ENCODE measurements around the gene ZCCHC7. TPM values are rescaled to one million over a fixed set of nuclear protein-coding genes. Genes with fewer than 3 reads are reported as not detected.

The ZCCHC7 gene
- total RNA-seq, 1 donor from 2014 or later, result 25.1 TPM

DNA sequence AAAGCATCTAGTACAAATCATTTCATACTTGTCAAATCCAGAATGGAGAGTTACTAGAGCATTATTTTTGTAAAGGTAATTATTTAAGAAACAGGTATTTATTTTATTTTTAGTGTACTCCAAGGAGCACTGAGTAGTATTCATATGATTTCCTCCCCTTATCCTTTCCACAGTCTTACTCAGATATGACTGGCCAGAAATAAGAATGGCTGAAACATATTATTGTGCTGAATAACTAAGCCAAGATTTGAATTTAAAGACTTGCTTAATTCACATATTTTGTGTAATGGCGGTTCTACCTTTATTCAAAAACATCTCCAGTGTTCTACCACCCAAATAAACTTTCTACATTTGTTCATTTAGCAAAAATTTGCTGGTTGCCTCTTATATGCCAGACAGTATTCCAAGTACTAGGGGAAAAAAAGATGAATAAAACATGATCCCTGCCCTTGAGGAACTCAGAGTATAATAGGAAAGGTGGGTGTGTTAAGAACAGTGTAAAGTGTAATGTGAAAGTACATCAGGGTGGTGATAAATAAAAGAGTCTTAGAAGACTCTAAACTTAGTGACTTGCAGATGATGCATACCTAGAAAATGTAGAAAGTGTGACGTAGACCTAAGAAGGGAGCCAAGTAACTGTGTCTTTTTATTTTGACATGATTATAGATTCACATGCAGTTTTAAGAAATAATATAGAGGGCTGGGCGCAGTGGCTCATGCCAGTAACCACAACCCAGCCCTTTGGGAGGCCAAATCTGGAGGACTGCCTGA, 191.7 kb downstream of the ZCCHC7 start:
- intact Hi-C loops (cut with DNase I), result no loop called here
- Histone ChIP-seq H3K36me3 (peaks cover 0 to 8% of the 10 kb centered on the region in 2 donors), H3K27ac (no peak overlapping the region), H3K4me1 (no peaks in the 10 kb centered on the region), H3K4me3 (no peak overlapping the region), H3K9me3 (no peaks in the 10 kb centered on the region), H3K27me3 (no peaks in the 10 kb centered on the region)
- DNase-seq (ENCODE audit: low spot score in 2 of 2), result no peak
- TF ChIP-seq, protein P1, sequence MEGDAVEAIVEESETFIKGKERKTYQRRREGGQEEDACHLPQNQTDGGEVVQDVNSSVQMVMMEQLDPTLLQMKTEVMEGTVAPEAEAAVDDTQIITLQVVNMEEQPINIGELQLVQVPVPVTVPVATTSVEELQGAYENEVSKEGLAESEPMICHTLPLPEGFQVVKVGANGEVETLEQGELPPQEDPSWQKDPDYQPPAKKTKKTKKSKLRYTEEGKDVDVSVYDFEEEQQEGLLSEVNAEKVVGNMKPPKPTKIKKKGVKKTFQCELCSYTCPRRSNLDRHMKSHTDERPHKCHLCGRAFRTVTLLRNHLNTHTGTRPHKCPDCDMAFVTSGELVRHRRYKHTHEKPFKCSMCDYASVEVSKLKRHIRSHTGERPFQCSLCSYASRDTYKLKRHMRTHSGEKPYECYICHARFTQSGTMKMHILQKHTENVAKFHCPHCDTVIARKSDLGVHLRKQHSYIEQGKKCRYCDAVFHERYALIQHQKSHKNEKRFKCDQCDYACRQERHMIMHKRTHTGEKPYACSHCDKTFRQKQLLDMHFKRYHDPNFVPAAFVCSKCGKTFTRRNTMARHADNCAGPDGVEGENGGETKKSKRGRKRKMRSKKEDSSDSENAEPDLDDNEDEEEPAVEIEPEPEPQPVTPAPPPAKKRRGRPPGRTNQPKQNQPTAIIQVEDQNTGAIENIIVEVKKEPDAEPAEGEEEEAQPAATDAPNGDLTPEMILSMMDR (IDR thresholded peaks at IDR 0.05), result no peak

- TF ChIP-seq, protein P1 (IDR thresholded peaks at IDR 0.05), result no peak
- DNase-seq (ENCODE audit: low spot score in 2 of 2), result no peak
- no peaks in the 10 kb centered on the region for H3K27me3 ChIP-seq
- H3K4me3 ChIP-seq, result no peak overlapping the region
- peaks cover 0 to 3% of the 10 kb centered on the region in 2 donors for H3K36me3 ChIP-seq
- H3K27ac ChIP-seq, result no peak overlapping the region
- H3K9me3 ChIP-seq, result peaks cover 0 to 4% of the 10 kb centered on the region in 2 donors
- H3K4me1 ChIP-seq, result no peaks in the 10 kb centered on the region
- intact Hi-C loops (cut with DNase I), result no loop called here
Measured at GRCh38 chr9:37324261-37324683, 203.9 kb downstream of the ZCCHC7 start.

DNA sequence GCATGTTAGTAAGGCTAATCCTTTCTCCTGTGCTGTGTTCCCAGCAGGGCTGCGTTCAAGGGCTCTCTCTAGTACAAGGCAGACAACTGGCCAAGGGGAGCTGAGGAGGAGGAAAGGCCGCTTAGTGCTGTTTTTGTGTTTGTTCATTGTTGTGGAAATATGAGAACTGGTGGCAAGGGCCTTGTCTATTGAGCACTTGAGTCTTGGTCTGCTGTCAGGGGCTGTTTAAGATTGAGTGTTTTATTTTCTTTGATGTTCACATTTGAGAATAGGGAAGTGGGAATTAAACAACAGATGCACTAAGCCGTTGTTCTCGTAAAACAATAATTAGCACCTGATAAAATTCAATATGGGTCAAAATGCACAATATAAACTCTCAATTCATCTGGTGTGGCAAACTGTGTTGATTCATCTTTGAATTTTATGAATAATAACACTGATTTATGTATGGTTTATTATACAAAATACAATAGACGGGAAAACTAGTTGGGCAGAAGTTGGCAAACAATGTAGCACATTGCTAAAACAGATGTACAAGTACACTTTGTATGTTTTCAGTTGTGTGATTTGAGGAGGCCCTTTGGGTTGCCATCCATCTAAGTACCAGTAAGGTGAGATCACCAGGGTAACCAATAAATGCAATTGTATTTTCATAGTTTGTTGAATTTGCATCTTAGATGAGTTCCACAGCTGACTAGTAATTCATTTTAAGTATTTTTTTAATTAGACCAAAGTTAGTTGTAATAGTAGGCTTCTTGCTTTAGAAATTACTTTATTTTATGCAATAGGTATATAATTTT, 204.5 kb downstream of the ZCCHC7 start:
- no peaks in the 10 kb centered on the region for H3K27me3 ChIP-seq
- no peaks in the 10 kb centered on the region for H3K4me1 ChIP-seq
- TF ChIP-seq, protein P1 (IDR thresholded peaks at IDR 0.05), result no peak
- no peak overlapping the region for H3K27ac ChIP-seq
- no peaks in the 10 kb centered on the region for H3K36me3 ChIP-seq
- H3K4me3 ChIP-seq, result no peak overlapping the region
- intact Hi-C loops (cut with DNase I), result no loop called here
- no peak for DNase-seq (ENCODE audit: low spot score in 2 of 2)
- peaks cover 0 to 4% of the 10 kb centered on the region in 2 donors for H3K9me3 ChIP-seq

GRCh38 chr9:37325778-37326177, 205.4 kb downstream of the ZCCHC7 start:
- intact Hi-C loops (cut with DNase I), result no loop called here
- TF ChIP-seq, protein P1 (IDR thresholded peaks at IDR 0.05), result no peak

GRCh38 chr9:37327553-37327952, 207.2 kb downstream of the ZCCHC7 start:
- Histone ChIP-seq H3K27ac (no peak overlapping the region), H3K4me3 (no peak overlapping the region), H3K9me3 (no peaks in the 10 kb centered on the region), H3K27me3 (no peaks in the 10 kb centered on the region), H3K36me3 (no peaks in the 10 kb centered on the region), H3K4me1 (no peaks in the 10 kb centered on the region)
- no peak for DNase-seq (ENCODE audit: low spot score in 2 of 2)
- intact Hi-C loops (cut with DNase I), result no loop called here
- TF ChIP-seq, protein P1 (IDR thresholded peaks at IDR 0.05), result no peak

More at GRCh38 chr9:37325778-37326177, 205.4 kb downstream of the ZCCHC7 start:
- Histone ChIP-seq H3K9me3 (no peaks in the 10 kb centered on the region), H3K4me1 (no peaks in the 10 kb centered on the region), H3K36me3 (no peaks in the 10 kb centered on the region), H3K4me3 (no peak overlapping the region), H3K27me3 (no peaks in the 10 kb centered on the region), H3K27ac (no peak overlapping the region)
- no peak for DNase-seq (ENCODE audit: low spot score in 2 of 2)
